Adrenal gland (tissue), 5 donors: ENCODE results near the gene FFAR2.

ENCODE experiments used
- POLR2A ChIP-seq, 2 donors: fragments of 450-650 bp; IDR thresholded peaks; one replicate each; pipeline ENCODE4 v1.6.1; 2017; ENCODE audit warnings: antibody characterized with exemption in 2 of 2, mild to moderate bottlenecking in 2 of 2, moderate library complexity in 1 of 2
- TF ChIP-seq, protein P1 (sequence below), 6 experiments: fragments of 450-650 bp in 4 of 6; fragments of 200-600 bp in 2 of 6; sonication (generic) in 1 of 6; IDR thresholded peaks; 1 replicate in 5 of 6; 2 replicates in 1 of 6; pipeline versions ENCODE4 v1.5.1 to v1.8.0; 2016 to 2021; ENCODE audit warnings: antibody characterized with exemption in 6 of 6, mild to moderate bottlenecking in 2 of 6, moderate library complexity in 1 of 6
- donor health status: DM: no; HTN: no; CAD: no.

DNA sequence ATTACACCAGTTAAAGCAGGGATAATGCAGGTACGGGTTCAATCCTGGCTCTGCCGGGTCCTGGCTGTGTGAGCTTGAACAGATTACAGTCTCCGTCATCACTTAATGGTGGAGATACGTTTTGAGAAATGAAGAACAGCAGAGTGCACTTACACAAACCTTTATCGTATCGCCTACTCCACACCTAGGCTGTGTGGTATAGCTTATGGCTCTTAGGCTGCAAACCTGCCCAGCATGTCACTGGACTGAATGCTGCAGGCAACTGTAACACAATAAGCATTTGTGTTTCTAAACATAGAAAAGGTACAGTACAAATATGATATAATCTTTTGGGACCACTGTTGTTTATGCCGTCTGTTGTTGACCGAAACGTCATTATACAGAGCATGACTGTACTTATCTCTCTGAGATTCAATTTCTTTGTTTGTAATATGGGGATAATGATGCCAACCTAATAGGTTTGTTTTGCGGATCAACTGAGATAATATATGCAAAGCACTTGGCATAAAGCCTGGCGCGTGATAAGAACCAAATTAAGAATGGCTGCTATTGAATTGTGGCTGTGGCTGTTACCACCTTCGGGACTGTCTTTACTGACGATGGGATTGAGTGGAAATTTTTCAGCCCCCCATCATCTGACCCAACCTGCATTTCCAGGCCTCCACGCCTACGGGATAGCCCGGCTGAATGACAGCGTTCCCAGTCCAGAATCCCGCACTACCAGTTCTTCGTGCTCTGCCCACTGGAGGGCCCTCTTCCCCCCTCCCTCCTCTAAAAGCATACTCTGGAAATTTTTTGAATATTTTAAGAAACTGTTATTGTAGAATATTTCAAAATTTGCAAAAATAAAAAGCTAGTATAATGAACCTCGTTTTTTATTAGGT, 31.0 kb downstream of the FFAR2 start:
- TF ChIP-seq, protein P1, sequence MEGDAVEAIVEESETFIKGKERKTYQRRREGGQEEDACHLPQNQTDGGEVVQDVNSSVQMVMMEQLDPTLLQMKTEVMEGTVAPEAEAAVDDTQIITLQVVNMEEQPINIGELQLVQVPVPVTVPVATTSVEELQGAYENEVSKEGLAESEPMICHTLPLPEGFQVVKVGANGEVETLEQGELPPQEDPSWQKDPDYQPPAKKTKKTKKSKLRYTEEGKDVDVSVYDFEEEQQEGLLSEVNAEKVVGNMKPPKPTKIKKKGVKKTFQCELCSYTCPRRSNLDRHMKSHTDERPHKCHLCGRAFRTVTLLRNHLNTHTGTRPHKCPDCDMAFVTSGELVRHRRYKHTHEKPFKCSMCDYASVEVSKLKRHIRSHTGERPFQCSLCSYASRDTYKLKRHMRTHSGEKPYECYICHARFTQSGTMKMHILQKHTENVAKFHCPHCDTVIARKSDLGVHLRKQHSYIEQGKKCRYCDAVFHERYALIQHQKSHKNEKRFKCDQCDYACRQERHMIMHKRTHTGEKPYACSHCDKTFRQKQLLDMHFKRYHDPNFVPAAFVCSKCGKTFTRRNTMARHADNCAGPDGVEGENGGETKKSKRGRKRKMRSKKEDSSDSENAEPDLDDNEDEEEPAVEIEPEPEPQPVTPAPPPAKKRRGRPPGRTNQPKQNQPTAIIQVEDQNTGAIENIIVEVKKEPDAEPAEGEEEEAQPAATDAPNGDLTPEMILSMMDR (IDR thresholded peaks at IDR 0.05): no peak
- TF ChIP-seq POLR2A (IDR thresholded peaks at IDR 0.05): no peak
